GM13976 (cell line): ENCODE results near the gene FBXO44.

ENCODE experiments used
- DNase-seq: peaks from one replicate; pipeline ENCODE4 v3.0.0; 2012; ENCODE audit warnings: low spot score
- in situ Hi-C: fragments of 300-500 bp; cut with MboI; formaldehyde crosslinking; loops from one replicate; pipeline ENCODE4 v1.12.0; 2022; ENCODE audit warnings: low sequenced_read_pairs, mixed read lengths, inconsistent platforms; ENCODE audit not compliant: unreplicated experiment
- TF ChIP-seq, protein P1 (sequence below): IDR thresholded peaks from 2 replicates; pipeline ENCODE4 v1.5.1; 2012; ENCODE audit warnings: borderline replicate concordance, mild to moderate bottlenecking; ENCODE audit not compliant: insufficient read depth; ENCODE audit errors: extremely low read depth, missing control alignments, control extremely low read depth

FBXO44 gene

DNA sequence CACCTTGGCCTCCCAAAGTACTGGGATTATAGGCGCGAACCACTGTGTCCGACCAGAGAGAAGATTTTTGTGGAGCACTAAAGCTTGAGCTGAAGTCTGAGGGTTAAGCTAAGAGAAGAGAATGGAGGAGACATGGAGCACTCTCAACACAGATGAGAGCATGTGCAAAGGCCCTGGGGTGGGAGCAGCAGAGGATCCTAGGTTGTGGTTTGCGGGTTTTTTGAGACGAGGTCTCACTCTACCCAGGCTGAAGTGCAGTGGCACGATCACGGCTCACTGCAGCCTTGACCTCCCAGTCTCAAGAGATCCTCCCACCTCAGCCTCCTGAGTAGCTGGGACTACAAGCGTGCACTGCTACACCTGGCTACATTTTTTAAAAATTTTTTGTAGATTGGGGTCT, 31.0 kb upstream of the FBXO44 start:
- in situ Hi-C loops = no loop called here
- DNase-seq = no peak
- TF ChIP-seq, protein P1, sequence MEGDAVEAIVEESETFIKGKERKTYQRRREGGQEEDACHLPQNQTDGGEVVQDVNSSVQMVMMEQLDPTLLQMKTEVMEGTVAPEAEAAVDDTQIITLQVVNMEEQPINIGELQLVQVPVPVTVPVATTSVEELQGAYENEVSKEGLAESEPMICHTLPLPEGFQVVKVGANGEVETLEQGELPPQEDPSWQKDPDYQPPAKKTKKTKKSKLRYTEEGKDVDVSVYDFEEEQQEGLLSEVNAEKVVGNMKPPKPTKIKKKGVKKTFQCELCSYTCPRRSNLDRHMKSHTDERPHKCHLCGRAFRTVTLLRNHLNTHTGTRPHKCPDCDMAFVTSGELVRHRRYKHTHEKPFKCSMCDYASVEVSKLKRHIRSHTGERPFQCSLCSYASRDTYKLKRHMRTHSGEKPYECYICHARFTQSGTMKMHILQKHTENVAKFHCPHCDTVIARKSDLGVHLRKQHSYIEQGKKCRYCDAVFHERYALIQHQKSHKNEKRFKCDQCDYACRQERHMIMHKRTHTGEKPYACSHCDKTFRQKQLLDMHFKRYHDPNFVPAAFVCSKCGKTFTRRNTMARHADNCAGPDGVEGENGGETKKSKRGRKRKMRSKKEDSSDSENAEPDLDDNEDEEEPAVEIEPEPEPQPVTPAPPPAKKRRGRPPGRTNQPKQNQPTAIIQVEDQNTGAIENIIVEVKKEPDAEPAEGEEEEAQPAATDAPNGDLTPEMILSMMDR = no peak

DNA sequence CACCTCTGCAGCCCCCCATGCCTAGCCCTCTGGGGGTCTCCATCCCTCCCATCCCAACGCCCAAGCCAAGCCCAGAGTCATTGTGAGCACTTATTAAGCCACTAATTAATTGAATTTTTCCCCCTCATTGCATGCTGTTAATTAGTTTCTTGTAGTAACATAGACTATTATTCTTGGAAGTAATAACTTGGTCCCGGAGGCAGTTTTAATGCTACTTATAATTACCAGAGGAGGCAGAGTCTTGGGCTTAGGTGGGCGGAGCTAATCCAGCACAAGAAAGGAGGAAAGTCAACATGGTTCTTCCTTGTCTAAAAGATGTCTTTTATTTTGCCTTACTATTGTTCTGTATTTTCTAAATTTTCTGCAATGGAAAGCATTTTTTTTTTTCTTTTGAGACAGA, 28.1 kb upstream of the FBXO44 start:
- in situ Hi-C loops = loop anchor here (25.0 kb wide), 2 partner anchors 314 to 564 kb away; partner anchors contain the start of gene SRM
- no peak for DNase-seq
- TF ChIP-seq, protein P1 = no peak

DNA sequence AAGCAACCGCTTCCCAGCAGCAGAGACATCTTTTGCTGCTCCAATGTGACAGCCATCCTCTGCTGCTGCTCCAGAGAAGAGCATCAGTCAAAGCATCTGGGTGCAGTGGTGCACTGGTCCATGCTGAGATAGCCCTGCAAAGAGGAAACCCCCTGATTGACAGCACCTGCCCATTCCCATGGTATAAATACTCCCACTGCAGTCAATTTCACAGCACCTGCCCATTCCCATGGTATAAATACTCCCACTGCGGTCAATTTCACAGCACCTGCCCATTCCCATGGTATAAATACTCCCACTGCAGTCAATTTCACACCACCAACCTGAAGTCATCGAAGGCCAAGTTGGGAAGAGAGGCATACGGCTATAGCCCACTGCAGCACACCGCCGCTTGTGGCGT, 25.9 kb upstream of the FBXO44 start:
- in situ Hi-C loops = loop anchor here (25.0 kb wide), 2 partner anchors 316 to 566 kb away; partner anchors contain the start of gene SRM
- TF ChIP-seq, protein P1 = no peak
- no peak for DNase-seq

DNA sequence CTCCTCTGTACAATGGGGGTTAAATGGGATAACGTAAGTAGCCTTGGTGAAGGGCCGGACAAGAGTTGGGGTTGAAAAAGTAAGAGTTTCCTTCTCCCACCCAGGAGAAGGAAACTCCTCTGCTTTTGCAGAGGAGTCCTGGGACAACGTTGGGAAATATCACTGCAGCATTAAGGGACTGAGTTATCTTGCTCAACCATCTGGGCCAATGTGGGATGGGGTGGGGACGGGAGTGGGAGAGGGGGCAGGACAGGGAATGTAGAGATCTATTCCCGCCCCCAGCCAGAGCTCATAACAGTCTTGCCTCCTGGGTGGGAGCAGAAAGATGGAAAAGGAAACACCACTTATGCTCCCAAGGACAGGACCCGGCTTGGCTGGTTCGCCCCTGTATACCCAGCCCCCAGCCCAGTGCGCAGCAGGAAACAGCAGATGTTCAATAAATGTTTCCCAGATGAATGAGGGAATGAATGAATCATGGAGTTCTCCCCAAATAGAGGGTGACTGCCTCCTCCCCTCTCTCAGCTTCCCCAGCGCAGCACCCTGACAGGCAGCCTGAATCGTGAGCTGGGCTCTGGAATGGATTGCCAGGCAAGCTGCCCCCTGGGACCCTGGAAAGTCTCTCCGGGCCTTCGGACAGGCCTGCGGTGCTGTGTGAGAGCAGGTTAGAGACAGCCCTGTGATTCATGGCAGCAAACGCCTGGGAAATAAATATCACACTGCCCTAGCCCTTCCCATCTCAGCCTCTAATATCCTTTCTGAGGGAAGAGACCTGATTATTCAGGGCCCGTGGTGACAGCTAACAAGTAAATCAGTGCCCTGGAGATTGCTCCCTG, 25.3 kb upstream of the FBXO44 start:
- in situ Hi-C loops = loop anchor here (25.0 kb wide), 2 partner anchors 317 to 567 kb away; partner anchors contain the start of gene SRM
- DNase-seq = no peak
- TF ChIP-seq, protein P1 = no peak

DNA sequence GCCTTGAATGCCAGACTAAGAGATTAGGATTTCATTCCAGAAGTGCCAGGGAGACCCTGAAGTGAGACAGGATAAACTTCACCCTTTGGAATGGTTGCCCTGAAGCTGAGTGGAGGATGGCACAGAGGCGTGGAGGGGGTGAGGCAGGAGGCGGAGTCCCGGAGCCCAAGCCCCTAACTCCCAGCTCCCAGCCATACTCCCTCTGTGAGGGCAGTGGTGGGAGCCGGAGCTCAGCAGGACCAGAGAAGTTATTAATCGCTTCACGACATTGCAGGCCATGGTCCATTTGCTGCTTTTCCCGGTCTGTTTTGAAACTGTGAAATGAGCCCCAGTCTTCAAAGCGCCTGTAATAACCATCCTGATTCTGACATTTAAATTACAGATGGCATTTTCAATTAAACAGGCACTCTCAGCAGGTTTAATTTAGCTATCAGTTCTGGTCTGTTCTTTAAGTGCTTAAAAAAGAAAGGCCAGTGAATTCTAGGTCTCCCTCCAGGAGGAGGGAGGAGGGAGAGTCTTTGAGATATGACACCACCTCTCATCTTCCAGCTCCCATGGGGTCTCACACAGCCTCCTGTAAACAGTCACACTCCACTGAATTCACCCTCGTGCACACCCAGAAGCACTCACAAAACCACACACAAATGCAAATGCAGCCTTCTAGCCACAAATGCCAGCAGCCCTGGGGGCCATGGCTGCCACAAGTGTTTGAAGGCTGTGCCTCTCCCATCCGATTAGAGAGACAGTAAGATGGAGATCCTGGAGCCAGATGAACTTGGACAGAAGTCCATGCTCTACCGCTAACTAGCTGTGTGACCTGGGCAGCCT, 20.1 kb upstream of the FBXO44 start:
- in situ Hi-C loops = loop anchor here (25.0 kb wide), 2 partner anchors 322 to 572 kb away; partner anchors contain the start of gene SRM
- DNase-seq = no peak
- TF ChIP-seq, protein P1 = no peak

DNA sequence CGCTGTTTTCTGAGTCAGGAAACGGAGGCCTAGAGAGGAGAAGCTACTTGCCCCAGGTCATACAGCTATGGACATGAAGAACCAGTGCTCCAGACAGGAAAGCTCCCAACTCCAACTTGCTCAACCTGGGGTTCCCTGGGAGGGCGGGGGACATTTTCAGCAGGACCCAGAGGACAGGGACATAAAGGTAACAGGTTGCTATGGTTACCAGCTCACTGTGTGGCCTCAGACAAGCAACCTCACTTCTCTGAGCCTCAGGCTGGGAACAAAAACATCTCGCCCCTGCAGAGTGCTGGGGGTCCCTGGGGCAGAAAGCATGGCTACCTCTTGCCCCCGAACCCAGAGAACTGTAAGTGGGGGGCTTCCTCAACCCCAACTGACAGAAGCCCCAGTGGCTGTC, 16.6 kb upstream of the FBXO44 start:
- TF ChIP-seq, protein P1 = no peak
- DNase-seq = no peak
- in situ Hi-C loops = loop anchor here (25.0 kb wide), 2 partner anchors 326 to 576 kb away; partner anchors contain the start of gene SRM
